Subcutaneous abdominal adipose tissue (tissue), 5 donors: ENCODE results near the gene TGFB1.

Experiments used
- H3K27ac ChIP-seq: one replicate; pipeline ENCODE4 v1.7.0; 2013; ENCODE audit warnings: low read depth, mild to moderate bottlenecking, inconsistent platforms, low read length, moderate library complexity
- H3K27me3 ChIP-seq, 5 donors: one replicate each; pipeline ENCODE4 v1.7.0; 2013; ENCODE audit warnings: low read length in 5 of 5, inconsistent platforms in 1 of 5; ENCODE audit not compliant: control insufficient read depth in 5 of 5, insufficient read depth in 4 of 5
- H3K36me3 ChIP-seq, 5 donors: one replicate each; pipeline ENCODE4 v1.7.0; 2013; ENCODE audit warnings: low read length in 5 of 5; ENCODE audit not compliant: control insufficient read depth in 5 of 5, insufficient read depth in 5 of 5
- H3K4me1 ChIP-seq, 5 donors: one replicate each; pipeline ENCODE4 v1.7.0; 2013; ENCODE audit warnings: low read length in 5 of 5, mild to moderate bottlenecking in 3 of 5, moderate library complexity in 1 of 5; ENCODE audit not compliant: control insufficient read depth in 5 of 5, insufficient read depth in 5 of 5
- H3K4me3 ChIP-seq, 5 donors: one replicate each; pipeline ENCODE4 v1.7.0; 2013; ENCODE audit warnings: low read length in 5 of 5, low read depth in 1 of 5
- H3K9ac ChIP-seq, 5 donors: one replicate each; pipeline ENCODE4 v1.7.0; 2013; ENCODE audit warnings: low read length in 5 of 5, mild to moderate bottlenecking in 4 of 5, moderate library complexity in 3 of 5
- H3K9me3 ChIP-seq, 5 donors: one replicate each; pipeline ENCODE4 v1.7.0; 2013; ENCODE audit warnings: low read length in 5 of 5; ENCODE audit not compliant: control insufficient read depth in 5 of 5
- donor health status: healthy.
- donor health status: healthy.
- donor health status: healthy.
- donor health status: healthy.
- donor health status: healthy.

The TGFB1 gene

GRCh38 chr19:41307954-41308449, 45.7 kb downstream of the TGFB1 start:
- Histone ChIP-seq H3K27me3 (peaks cover 0 to 2% (median 0%) of the 10 kb centered on the region in 5 donors), H3K36me3 (peaks cover 3 to 53% (median 48%) of the 10 kb centered on the region in 5 donors), H3K9me3 (no peaks in the 10 kb centered on the region), H3K4me1 (peaks cover 12 to 63% (median 47%) of the 10 kb centered on the region in 5 donors), H3K4me3 (peak overlapping the region in 1 of 5 donors; percentile 22), H3K9ac (peak overlapping the region; percentile 31 to 81 (median 50)), H3K27ac (peak overlapping the region; percentile 93)

- H3K27ac ChIP-seq = peak overlapping the region; percentile 93
- H3K4me1 ChIP-seq = peaks cover 12 to 66% (median 49%) of the 10 kb centered on the region in 5 donors
- no peak overlapping the region for H3K4me3 ChIP-seq
- peak overlapping the region in 3 of 5 donors; percentile 37 to 78 (median 50) for H3K9ac ChIP-seq
- peaks cover 0 to 2% (median 0%) of the 10 kb centered on the region in 5 donors for H3K27me3 ChIP-seq
- no peaks in the 10 kb centered on the region for H3K9me3 ChIP-seq
- peaks cover 3 to 53% (median 48%) of the 10 kb centered on the region in 5 donors for H3K36me3 ChIP-seq
These were observed 46.4 kb downstream of the TGFB1 start for GRCh38 chr19:41307090-41307875.

GRCh38 chr19:41305927-41306793, 47.6 kb downstream of the TGFB1 start:
- peak overlapping the region in 2 of 5 donors; percentile 5 to 14 for H3K9ac ChIP-seq
- no peaks in the 10 kb centered on the region for H3K9me3 ChIP-seq
- peaks cover 8 to 62% (median 55%) of the 10 kb centered on the region in 5 donors for H3K36me3 ChIP-seq
- peaks cover 0 to 2% (median 0%) of the 10 kb centered on the region in 5 donors for H3K27me3 ChIP-seq
- no peak overlapping the region for H3K4me3 ChIP-seq
- H3K4me1 ChIP-seq = peaks cover 12 to 72% (median 46%) of the 10 kb centered on the region in 5 donors
- peak overlapping the region; percentile 93 for H3K27ac ChIP-seq

GRCh38 chr19:41304706-41305483, 48.8 kb downstream of the TGFB1 start:
- peaks cover 0 to 2% (median 0%) of the 10 kb centered on the region in 5 donors for H3K27me3 ChIP-seq
- no peak overlapping the region for H3K4me3 ChIP-seq
- H3K9ac ChIP-seq = no peak overlapping the region
- H3K9me3 ChIP-seq = no peaks in the 10 kb centered on the region
- H3K4me1 ChIP-seq = peaks cover 16 to 74% (median 43%) of the 10 kb centered on the region in 5 donors
- H3K27ac ChIP-seq = no peak overlapping the region
- peaks cover 11 to 74% (median 63%) of the 10 kb centered on the region in 5 donors for H3K36me3 ChIP-seq

- Histone ChIP-seq H3K27me3 (peaks cover 0 to 2% (median 0%) of the 10 kb centered on the region in 5 donors), H3K4me1 (peaks cover 16 to 75% (median 43%) of the 10 kb centered on the region in 5 donors), H3K9me3 (no peaks in the 10 kb centered on the region), H3K4me3 (no peak overlapping the region), H3K9ac (no peak overlapping the region), H3K36me3 (peaks cover 11 to 81% (median 64%) of the 10 kb centered on the region in 5 donors), H3K27ac (no peak overlapping the region)
These were observed 49.8 kb downstream of the TGFB1 start for GRCh38 chr19:41303954-41304353.

GRCh38 chr19:41302624-41303351, 50.9 kb downstream of the TGFB1 start:
- peaks cover 15 to 75% (median 43%) of the 10 kb centered on the region in 5 donors for H3K4me1 ChIP-seq
- H3K27ac ChIP-seq = no peak overlapping the region
- no peak overlapping the region for H3K9ac ChIP-seq
- H3K36me3 ChIP-seq = peaks cover 11 to 92% (median 72%) of the 10 kb centered on the region in 5 donors
- no peaks in the 10 kb centered on the region for H3K9me3 ChIP-seq
- peak overlapping the region in 1 of 5 donors; percentile 16 for H3K4me3 ChIP-seq
- no peaks in the 10 kb centered on the region for H3K27me3 ChIP-seq

GRCh38 chr19:41300555-41300954, 53.2 kb downstream of the TGFB1 start:
- Histone ChIP-seq H3K27ac (peak overlapping the region; percentile 76), H3K9me3 (no peaks in the 10 kb centered on the region), H3K36me3 (peaks cover 15 to 95% (median 80%) of the 10 kb centered on the region in 5 donors), H3K27me3 (no peaks in the 10 kb centered on the region), H3K4me1 (peaks cover 20 to 79% (median 59%) of the 10 kb centered on the region in 5 donors), H3K4me3 (no peak overlapping the region), H3K9ac (peak overlapping the region in 1 of 5 donors; percentile 33)

- Histone ChIP-seq H3K9ac (peak overlapping the region in 1 of 5 donors; percentile 28), H3K36me3 (peaks cover 19 to 95% (median 80%) of the 10 kb centered on the region in 5 donors), H3K9me3 (no peaks in the 10 kb centered on the region), H3K27ac (peak overlapping the region; percentile 76), H3K4me1 (peaks cover 20 to 77% (median 58%) of the 10 kb centered on the region in 5 donors), H3K27me3 (no peaks in the 10 kb centered on the region), H3K4me3 (no peak overlapping the region)
These were observed 54.0 kb downstream of the TGFB1 start for GRCh38 chr19:41299755-41300089.
